NCI-H2196 treated with DMSO at 0.1 percent for 48 hours (cell line): ENCODE results near the gene SEMA5A.
"Not testable (repeated sequence)": the region's sequence is repeated elsewhere in the genome, so short reads cannot be mapped to it uniquely, and the experiment has no call there.

Experiments
- DNase-seq: peaks from one replicate; lab custom pipeline; 2025; ENCODE audit not compliant: unreplicated experiment; lab: John Stamatoyannopoulos, UW

SEMA5A gene

GRCh38 chr5:9401786-9402472 lies 143.9 kb downstream of the SEMA5A start:
- no peak for DNase-seq

GRCh38 chr5:9399783-9400182 lies 146.1 kb downstream of the SEMA5A start:
- DNase-seq = not testable (repeated sequence)

- DNase-seq = no peak
These were observed 146.8 kb downstream of the SEMA5A start for GRCh38 chr5:9399094-9399493.

GRCh38 chr5:9398227-9398626 lies 147.6 kb downstream of the SEMA5A start:
- no peak for DNase-seq

DNA sequence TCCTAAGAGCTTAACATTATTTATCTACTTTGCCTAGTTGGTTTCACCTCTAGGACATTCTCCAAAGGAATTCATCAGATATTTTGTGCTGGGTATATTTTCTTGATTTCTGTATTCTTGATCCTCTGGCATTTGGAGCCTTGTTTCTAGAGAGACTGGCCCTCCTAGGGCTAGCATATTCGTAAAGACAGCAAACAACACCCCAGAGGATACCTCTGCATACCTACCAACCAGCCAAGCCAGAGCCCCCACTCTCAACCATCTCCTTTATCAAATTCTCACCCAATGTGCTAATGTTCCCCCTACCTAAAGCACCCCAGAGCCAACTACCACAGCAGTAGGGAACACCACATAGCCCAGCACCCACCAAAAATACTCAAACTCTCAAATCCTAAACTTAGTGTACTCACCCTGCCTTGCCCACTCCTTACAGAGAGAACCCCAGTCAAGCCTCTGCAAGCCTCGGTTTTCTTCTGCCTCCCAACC lies 149.5 kb downstream of the SEMA5A start:
- no peak for DNase-seq

DNA sequence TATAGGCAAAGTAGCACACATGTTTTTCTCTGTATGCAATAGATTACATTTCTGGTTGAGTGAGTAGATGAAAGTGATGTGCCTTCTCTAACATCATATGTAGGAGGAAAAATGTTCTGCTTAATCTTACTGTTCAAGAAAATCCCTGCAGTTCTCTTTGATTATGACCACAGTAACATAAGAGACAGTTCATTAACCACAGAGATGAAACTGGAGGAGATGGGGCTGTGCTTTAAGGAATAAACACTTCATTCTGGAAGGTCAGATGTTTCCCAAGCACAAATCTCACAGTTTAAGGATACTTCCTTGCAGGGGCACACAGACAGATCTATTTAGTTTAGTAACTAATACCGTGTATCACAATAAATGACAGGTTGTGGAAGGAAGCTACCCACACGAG lies 150.2 kb downstream of the SEMA5A start:
- no peak for DNase-seq

- no peak for DNase-seq
These were observed 151.7 kb downstream of the SEMA5A start for GRCh38 chr5:9394221-9394620.

DNA sequence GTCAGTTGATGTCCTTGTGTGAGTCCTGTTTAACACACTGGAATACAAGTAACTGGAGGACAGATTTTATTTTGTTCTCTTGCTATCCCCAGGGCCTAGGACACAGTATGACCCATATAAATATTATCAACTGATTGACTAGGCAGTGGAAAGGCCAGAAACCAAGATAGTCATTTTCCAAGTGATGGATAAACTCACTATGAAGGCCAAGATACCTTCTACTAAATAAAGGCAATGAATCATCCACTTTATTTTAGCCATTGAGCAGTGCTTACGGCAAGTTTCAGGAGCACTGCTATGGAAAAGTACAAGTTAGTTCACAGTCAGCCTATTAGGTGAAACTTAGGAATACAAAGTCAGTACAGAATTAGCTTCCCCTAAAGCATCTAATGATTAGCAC lies 153.2 kb downstream of the SEMA5A start:
- DNase-seq = no peak

- DNase-seq = no peak
These were observed 154.8 kb downstream of the SEMA5A start for GRCh38 chr5:9391080-9391479.

DNA sequence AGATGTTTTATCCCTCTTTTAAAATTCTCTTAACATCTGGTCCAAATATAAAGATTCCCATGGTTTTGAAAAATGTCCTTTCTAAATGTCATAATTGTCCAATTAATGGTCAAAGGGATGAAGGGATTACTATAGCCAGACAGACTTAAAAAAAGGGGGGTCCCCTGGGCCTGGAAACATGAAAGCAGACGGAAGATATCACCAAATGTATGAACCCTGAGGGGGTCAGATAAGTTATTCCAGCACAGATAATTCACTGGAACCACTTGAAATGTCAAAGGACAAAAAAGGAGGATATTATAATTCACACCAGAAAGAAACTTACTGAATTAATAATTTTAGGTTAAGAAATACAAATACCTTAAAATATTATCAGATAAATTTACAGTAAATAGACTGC lies 155.8 kb downstream of the SEMA5A start:
- no peak for DNase-seq

GRCh38 chr5:9388941-9389674 lies 156.8 kb downstream of the SEMA5A start:
- DNase-seq = no peak

DNA sequence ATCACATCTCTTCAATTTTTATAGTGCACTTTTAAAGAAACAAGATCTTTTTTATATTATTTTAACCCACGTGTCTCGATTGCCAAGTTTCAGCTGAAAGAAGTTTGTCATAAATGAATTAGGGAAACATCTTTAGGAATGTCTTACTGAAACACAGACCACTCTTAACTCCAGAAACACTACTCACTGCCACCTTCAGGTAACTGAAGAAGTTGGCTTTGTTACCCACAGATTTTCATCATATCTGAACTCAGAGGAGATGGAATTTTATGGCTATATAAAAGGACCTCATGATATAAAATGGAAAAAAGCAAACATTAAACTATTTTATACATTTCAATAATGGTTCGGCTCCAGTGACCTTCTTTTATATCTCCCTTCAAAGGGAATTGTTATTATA lies 158.0 kb downstream of the SEMA5A start:
- no peak for DNase-seq

DNA sequence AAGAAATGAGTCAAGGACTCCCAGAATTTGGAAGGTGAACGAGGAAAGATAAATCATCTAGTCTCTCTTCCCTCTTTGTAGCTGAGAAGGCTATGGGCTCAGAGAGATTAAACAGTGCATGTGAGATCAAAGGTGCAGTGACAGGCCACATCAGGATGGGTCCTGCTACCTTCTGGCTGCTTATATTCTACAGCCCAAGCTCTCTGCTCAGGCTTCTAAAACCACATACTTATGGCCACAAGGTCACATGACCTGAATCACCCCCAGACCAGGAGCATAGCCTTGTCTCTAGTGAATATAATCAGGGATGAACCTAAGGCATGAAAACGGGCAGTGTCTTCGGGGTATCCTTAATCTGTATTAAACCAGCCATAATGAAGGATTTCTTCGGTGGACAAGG lies 158.9 kb downstream of the SEMA5A start:
- no peak for DNase-seq

- no peak for DNase-seq
These were observed 163.4 kb downstream of the SEMA5A start for GRCh38 chr5:9382522-9382921.

DNA sequence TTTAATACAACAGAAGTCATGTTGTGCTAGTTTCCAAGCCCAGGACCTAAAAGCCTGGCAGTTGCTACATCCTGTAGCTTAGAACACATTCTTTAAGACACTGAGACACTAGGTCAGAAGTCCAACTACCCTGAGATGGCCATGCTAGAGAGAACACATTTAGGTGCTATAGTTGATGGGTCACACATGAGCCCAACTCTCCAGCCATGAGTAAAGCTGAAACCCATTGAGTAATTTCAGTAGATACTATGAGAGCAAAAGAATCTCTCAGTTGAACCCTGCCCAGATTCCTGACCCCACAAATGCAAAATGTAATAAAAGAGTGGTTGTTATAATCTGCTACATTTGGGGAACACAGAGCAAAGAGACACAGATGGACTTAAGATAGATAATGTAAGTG lies 164.4 kb downstream of the SEMA5A start:
- DNase-seq = no peak

DNA sequence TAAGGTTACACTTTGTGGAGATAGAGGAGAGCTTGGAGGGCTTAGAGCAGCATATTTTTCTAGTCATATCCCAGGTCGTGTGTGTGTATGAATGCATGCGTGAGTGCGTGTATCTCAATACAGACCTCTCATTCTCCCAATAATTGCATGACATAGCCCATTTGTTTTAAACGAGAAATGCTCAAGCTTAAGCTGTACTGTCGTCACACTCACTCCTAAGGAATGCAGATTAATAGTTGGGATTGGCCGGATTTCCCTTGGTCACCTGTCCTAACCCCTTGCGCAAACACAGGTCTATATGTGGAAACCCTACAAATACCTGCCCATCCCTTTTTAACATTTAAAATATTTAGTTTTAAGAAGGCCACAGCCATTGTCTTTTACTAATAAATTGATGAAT lies 165.8 kb downstream of the SEMA5A start:
- DNase-seq = no peak

GRCh38 chr5:9376363-9377117 lies 169.3 kb downstream of the SEMA5A start:
- no peak for DNase-seq

GRCh38 chr5:9375756-9376155 lies 170.1 kb downstream of the SEMA5A start:
- no peak for DNase-seq

DNA sequence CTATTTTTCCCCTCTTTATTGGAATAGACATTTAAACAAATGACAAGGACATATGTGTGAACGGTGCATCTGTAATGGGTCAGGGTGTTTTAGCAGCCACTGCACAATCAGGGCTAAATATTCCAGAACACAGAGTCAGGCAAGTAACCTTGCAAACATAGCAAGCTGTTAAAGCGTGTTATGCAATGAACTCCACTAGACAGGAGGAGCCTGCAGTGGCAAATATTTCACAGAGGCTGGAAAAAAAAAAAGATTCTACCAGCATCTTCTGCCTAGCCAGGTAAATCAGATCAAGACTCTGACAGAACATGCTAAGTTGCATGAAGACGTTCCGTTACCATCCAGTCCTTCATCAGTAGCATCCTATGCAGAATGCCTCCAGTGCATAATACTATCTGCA lies 171.8 kb downstream of the SEMA5A start:
- no peak for DNase-seq

GRCh38 chr5:9373571-9373970 lies 172.3 kb downstream of the SEMA5A start:
- DNase-seq = no peak

DNA sequence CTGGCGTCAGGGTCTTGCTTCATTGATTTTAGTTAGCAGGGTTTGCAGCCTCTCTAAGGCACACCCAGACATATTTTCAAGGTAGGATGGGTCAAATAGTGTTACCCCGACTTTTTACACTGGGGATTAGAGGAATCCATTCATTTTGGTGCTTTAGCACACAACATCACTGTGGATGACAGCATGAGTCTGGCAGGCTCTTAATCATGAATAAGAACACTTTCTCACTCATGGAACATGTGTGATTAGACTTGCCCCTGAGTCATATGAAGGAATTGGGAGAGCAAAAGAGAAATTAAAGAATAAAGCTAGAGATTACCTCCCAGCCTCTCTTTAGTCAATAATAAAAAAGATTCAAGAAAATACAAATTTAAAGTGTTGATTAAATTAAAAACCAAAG lies 175.6 kb downstream of the SEMA5A start:
- no peak for DNase-seq

DNA sequence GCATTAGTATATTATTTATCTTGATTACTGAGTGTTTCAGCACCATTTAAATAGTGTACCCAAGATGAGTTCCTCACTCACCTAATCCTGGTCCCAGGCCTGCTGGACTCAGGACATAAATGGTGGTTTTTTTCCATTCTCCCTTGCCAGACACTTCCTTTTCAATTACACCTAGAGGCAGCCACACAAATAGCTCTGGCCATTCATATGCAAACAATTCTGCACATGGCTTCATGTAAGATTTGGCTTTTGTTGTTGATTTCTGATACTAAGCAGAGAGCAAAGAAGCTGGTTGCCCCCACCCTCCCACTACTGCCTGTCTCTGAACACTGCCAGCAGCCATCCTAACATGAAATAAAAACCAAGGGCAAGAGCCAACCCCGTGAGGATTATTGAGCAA lies 180.4 kb downstream of the SEMA5A start:
- DNase-seq = no peak
